GM12801 (cell line): ENCODE data around the gene DNAH11.

Experiments used
- CTCF ChIP-seq: IDR thresholded peaks from one replicate; pipeline ENCODE4 v1.5.1; 2011; ENCODE audit warnings: control low read depth; ENCODE audit not compliant: insufficient read length; ENCODE audit errors: extremely low read depth

The DNAH11 gene

DNA sequence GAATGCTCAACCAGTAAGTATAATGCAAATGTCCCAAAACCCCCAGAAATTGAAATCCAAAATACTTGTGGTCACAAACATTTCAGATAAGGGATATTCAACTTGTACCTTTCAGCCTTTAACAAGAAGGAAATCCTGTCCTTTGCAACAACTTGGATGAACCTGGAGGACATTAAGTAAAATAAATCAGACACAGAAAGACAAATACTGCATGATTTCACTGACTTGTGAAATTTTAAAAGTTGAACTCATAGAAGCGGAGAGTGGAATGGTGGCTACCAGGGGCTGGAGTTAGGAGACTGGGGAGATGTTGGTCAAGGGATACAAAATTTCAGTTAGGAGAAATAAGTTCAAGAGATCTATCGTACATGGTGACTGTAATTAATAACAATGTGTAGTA is 187.6 kb downstream of the DNAH11 start:
- no peak for TF ChIP-seq CTCF

- TF ChIP-seq CTCF, result no peak
These were observed 189.1 kb downstream of the DNAH11 start for GRCh38 chr7:21731977-21732376.

GRCh38 chr7:21733837-21734236 is 191.0 kb downstream of the DNAH11 start:
- no peak for TF ChIP-seq CTCF

DNA sequence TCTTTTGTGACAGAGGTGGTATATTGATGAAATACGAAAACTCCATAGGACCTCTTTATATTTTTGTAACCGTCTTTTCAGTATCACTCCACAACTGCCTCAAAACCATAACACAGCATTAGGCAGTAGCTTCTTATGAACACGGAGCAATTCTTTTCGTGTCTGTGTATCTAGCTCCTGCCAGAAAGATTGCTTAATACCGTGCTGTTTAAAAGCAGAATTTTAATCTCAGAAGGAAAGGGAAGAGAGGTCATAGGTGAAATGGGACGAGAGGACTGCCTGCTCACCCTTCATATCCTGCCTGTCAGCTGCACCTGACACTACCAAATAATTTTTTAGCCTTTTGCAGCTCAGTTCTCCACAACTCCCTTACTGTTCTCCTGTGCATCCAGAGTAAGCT is 200.7 kb downstream of the DNAH11 start:
- TF ChIP-seq CTCF, result no peak

GRCh38 chr7:21746949-21747348 is 204.1 kb downstream of the DNAH11 start:
- no peak for TF ChIP-seq CTCF

- no peak for TF ChIP-seq CTCF
These were observed 205.0 kb downstream of the DNAH11 start for GRCh38 chr7:21747806-21748205.

DNA sequence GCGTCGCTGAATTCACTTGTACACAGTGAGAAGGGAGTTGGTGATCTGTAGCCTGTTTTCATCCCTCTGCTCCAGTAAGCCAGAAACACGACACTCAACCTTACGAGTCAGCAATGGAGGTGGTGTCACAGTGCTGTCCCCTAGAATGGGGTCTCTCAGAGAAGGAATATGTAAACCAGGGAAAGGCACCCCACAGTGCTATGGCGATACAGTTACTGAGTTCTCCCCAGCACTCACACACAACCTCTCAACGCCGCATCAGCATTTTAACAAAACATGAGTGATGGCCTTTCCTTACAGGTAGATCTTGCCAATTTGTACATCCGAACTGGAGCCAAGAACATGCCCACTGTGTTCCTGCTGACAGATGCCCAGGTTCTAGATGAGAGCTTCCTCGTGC is 206.5 kb downstream of the DNAH11 start:
- TF ChIP-seq CTCF, result no peak

DNA sequence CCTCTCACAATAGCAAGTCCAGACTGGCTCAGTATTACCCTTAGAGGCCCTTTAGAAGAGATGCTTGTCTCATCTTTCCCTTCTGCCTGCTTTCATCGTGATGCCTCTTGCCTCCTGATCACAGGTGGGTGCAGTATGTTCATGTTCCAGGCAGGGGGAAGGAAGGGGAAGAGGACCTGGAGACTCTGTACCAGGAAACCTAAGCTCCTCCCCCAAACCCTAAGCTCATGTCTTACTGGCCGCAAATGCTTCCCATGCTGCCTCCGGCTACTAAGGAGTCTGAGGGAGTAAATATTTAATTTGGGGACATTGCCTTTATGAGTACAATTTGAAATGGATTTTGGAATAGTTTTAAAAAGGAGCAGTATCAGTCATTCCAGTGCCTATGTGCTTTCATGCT is 210.2 kb downstream of the DNAH11 start:
- no peak for TF ChIP-seq CTCF
